ENCODE results near the gene BCL11B. TPM values are rescaled to one million over a fixed set of nuclear protein-coding genes. Genes with fewer than 3 reads are reported as not detected.

BCL11B gene
- total RNA-seq, 1 donor from 2014 or later, result 1.0 TPM

DNA sequence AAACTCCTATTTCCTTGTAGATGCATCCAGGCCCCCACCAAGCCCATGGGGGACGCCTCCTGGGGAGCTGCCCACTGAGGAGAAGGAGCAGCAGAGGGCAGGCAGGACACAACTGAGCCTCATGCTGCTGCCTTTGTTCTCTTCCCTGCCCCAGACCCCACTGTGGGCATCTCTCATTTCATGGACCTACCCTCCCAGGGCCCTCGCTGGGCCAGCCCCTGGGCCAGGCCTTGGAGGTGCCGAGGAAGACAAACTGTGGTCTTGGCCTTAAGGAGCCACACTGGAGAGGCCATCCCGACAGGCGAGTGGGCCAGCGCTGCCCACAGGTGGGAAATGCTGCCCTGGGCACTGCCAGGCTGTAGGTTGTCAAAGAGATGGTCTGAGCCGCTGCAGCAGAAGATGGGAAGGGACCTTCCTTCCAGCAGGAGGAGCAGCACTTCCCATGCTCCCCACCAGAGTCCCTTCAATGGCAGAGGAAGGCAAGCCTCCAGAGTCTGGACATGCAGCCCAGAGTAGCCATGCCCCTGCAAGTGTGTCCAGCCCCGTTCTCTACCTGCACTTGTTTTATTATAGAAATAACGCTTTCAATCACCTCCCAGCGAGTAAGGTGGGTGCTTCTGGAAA, 147.4 kb downstream of the BCL11B start:
- Mint-ChIP-seq H3K27me3 (ENCODE audit: unreplicated experiment) (no peaks in the 10 kb centered on the region), H3K9me3 (ENCODE audit: unreplicated experiment) (no peaks in the 10 kb centered on the region), H3K27ac (ENCODE audit: unreplicated experiment) (no peak overlapping the region), H3K4me3 (ENCODE audit: unreplicated experiment) (no peak overlapping the region), H3K36me3 (ENCODE audit: low read depth, unreplicated experiment) (peaks cover 3% of the 10 kb centered on the region), H3K4me1 (ENCODE audit: unreplicated experiment) (peaks cover 9% of the 10 kb centered on the region)
- DNase-seq (ENCODE audit: low spot score), result peak; percentile 9
- TF ChIP-seq, protein P1, sequence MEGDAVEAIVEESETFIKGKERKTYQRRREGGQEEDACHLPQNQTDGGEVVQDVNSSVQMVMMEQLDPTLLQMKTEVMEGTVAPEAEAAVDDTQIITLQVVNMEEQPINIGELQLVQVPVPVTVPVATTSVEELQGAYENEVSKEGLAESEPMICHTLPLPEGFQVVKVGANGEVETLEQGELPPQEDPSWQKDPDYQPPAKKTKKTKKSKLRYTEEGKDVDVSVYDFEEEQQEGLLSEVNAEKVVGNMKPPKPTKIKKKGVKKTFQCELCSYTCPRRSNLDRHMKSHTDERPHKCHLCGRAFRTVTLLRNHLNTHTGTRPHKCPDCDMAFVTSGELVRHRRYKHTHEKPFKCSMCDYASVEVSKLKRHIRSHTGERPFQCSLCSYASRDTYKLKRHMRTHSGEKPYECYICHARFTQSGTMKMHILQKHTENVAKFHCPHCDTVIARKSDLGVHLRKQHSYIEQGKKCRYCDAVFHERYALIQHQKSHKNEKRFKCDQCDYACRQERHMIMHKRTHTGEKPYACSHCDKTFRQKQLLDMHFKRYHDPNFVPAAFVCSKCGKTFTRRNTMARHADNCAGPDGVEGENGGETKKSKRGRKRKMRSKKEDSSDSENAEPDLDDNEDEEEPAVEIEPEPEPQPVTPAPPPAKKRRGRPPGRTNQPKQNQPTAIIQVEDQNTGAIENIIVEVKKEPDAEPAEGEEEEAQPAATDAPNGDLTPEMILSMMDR (IDR thresholded peaks at IDR 0.05; ENCODE audit: unreplicated experiment), result peak; percentile 16

DNA sequence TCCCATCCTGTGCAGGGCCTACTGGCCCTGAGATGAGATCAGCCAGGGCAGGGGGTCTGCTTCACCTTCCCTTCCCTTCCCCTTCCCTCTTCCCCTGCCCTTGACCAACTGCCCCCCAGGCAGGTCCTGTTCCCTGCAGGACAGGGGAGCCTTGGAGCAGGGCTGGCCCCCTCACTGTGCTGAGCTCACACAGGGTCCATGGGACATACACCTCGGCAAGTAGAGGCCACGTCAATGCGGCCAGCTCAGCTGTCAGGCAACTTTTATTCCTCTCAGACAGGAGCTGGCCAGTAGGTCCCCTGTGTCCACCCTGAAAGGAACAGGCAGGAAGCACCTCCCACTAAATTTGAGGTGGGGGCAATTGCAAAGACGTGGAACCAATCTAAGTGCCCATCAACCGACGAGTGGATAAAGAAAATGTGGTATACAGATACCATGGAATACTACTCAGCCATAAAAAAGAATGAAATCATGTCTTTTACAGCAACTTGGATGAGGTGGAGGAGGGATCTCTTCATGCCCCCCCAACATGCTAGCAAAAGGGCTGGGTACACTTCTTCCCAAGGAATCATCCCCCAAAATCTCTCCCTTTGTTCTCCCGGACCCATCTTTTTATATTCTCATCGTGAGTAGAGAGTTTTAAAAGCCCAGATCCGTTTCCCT, 148.7 kb downstream of the BCL11B start:
- Mint-ChIP-seq H3K27ac (ENCODE audit: unreplicated experiment) (no peak overlapping the region), H3K9me3 (ENCODE audit: unreplicated experiment) (no peaks in the 10 kb centered on the region), H3K4me3 (ENCODE audit: unreplicated experiment) (no peak overlapping the region), H3K27me3 (ENCODE audit: unreplicated experiment) (no peaks in the 10 kb centered on the region), H3K4me1 (ENCODE audit: unreplicated experiment) (peaks cover 7% of the 10 kb centered on the region), H3K36me3 (ENCODE audit: low read depth, unreplicated experiment) (peaks cover 3% of the 10 kb centered on the region)
- TF ChIP-seq, protein P1 (IDR thresholded peaks at IDR 0.05; ENCODE audit: unreplicated experiment), result no peak
- peak; percentile 1 for DNase-seq (ENCODE audit: low spot score)

DNA sequence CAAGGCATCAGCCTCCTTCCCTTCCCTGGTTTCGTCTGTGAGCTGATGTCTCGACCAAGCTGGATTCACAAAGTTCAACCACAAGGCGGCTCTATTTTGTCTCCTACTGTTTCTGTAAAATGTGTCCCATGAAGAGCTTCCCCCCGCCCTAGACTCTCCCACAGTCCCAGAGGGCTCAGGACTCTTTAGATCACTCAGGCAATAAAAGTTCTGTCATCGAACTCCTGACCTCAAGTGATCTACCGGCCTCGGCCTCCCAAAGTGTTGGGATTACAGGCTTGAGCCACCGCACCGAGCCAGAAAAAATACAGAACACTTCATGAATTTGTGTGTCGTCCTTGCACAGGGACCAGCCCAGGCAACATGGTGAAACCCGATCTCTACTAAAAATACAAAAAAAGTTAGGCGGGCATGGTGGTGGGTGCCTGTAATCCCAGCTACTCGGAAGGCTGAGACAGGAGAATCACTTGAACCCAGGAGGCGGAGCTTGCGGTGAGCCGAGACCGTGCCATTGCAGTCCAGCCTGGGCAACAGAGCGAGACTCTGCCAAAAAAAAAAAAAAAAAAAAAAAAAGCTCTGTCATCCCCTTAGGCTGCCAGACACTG, 149.4 kb downstream of the BCL11B start:
- Mint-ChIP-seq H3K36me3 (ENCODE audit: low read depth, unreplicated experiment) (no peaks in the 10 kb centered on the region), H3K4me3 (ENCODE audit: unreplicated experiment) (no peak overlapping the region), H3K9me3 (ENCODE audit: unreplicated experiment) (no peaks in the 10 kb centered on the region), H3K27me3 (ENCODE audit: unreplicated experiment) (no peaks in the 10 kb centered on the region), H3K27ac (ENCODE audit: unreplicated experiment) (no peak overlapping the region), H3K4me1 (ENCODE audit: unreplicated experiment) (peaks cover 2% of the 10 kb centered on the region)
- TF ChIP-seq, protein P1 (IDR thresholded peaks at IDR 0.05; ENCODE audit: unreplicated experiment), result no peak
- no peak for DNase-seq (ENCODE audit: low spot score)

DNA sequence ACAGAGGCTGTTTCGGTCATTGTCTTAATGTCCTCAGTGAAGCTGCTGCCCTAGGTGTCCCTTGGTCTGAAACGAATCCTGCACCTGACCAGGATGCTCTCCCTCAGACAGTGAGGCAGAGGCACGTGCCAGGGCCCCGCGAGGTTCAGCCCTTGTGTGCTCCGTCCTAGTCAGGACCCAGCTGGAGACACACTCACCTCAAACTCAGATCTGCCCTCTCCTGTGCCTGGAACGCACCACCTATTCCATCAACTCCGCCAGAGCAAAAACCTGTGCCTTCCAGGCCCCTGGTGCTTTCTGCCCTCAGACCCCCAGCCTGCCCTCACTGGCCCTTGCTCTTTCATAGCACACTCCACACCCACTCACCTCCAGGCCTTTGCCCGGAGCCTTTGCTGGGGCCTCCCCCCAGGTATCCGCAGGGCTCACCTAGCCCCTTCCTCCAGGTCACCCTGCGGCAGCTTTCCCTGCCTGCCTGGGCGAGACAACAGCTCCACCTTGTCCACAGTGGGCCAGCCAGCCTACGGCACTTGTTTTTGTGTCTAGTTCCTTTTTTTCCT, 150.6 kb downstream of the BCL11B start:
- H3K27ac Mint-ChIP-seq (ENCODE audit: unreplicated experiment), result no peak overlapping the region
- no peaks in the 10 kb centered on the region for H3K9me3 Mint-ChIP-seq (ENCODE audit: unreplicated experiment)
- no peak for DNase-seq (ENCODE audit: low spot score)
- H3K36me3 Mint-ChIP-seq (ENCODE audit: low read depth, unreplicated experiment), result no peaks in the 10 kb centered on the region
- H3K4me1 Mint-ChIP-seq (ENCODE audit: unreplicated experiment), result no peaks in the 10 kb centered on the region
- H3K27me3 Mint-ChIP-seq (ENCODE audit: unreplicated experiment), result peaks cover 1% of the 10 kb centered on the region
- H3K4me3 Mint-ChIP-seq (ENCODE audit: unreplicated experiment), result no peak overlapping the region
- TF ChIP-seq, protein P1 (IDR thresholded peaks at IDR 0.05; ENCODE audit: unreplicated experiment), result no peak

Data from endothelial cell (in vitro differentiated cells).